CD8-positive, alpha-beta memory T cell (primary cell): ENCODE data around the gene CHKB. TPM values are rescaled to one million over a fixed set of nuclear protein-coding genes. Genes with fewer than 3 reads are reported as not detected.

Experiments used
- CTCF ChIA-PET: fragments of 350-600 bp; sonication (Branson Sonifier 250); formaldehyde crosslinking; loops from one replicate; lab custom pipeline; 2021; ENCODE audit warnings: antibody characterized with exemption; lab: Charles Lee
- POLR2A ChIA-PET: fragments of 350-600 bp; sonication (Branson Sonifier 250); formaldehyde crosslinking; loops from one replicate; lab custom pipeline; 2021; ENCODE audit warnings: antibody characterized with exemption; lab: Charles Lee
- DNase-seq, 5 donors: peaks; one replicate each; pipeline versions ENCODE4 v3.0.0 to v3.0.0-alpha.2; 2020 to 2022; ENCODE audit warnings: mixed read lengths in 1 of 5
- H3K27ac ChIP-seq: one replicate; pipeline ENCODE4 v1.7.0; 2013; ENCODE audit warnings: low read depth, mild to moderate bottlenecking, low read length, moderate library complexity
- H3K27me3 ChIP-seq: 2 replicates; pipeline ENCODE4 v1.7.0; 2013; ENCODE audit warnings: low read length, mild to moderate bottlenecking; ENCODE audit not compliant: insufficient read depth, poor library complexity, severe bottlenecking
- H3K36me3 ChIP-seq: 2 replicates; pipeline ENCODE4 v1.7.0; 2013; ENCODE audit warnings: mild to moderate bottlenecking, low read length, moderate library complexity; ENCODE audit not compliant: insufficient read depth
- H3K4me1 ChIP-seq: 2 replicates; pipeline ENCODE4 v1.7.0; 2013; ENCODE audit warnings: mild to moderate bottlenecking, low read length, moderate library complexity; ENCODE audit not compliant: insufficient read depth
- H3K4me3 ChIP-seq: 2 replicates; pipeline ENCODE4 v1.7.0; 2013; ENCODE audit warnings: mild to moderate bottlenecking, low read length
- H3K9me3 ChIP-seq: 2 replicates; pipeline ENCODE4 v1.7.0; 2013; ENCODE audit warnings: mild to moderate bottlenecking, low read length
- H3K27ac Mint-ChIP-seq, 8 donors: one replicate each; pipeline ENCODE4 v1.8.0; 2020 to 2021; ENCODE audit warnings: mixed read lengths in 8 of 8, mild to moderate bottlenecking in 6 of 8, inconsistent platforms in 3 of 8, moderate library complexity in 3 of 8
- H3K27me3 Mint-ChIP-seq, 2 donors: one replicate each; pipeline ENCODE4 v1.8.0; 2020 to 2021; ENCODE audit warnings: mixed read lengths in 2 of 2, mild to moderate bottlenecking in 1 of 2, moderate library complexity in 1 of 2
- H3K36me3 Mint-ChIP-seq, 3 donors: one replicate each; pipeline ENCODE4 v1.8.0; 2020 to 2021; ENCODE audit warnings: mixed read lengths in 3 of 3, inconsistent platforms in 1 of 3, mild to moderate bottlenecking in 1 of 3
- H3K4me1 Mint-ChIP-seq, 3 donors: one replicate each; pipeline ENCODE4 v1.8.0; 2020 to 2021; ENCODE audit warnings: mixed read lengths in 3 of 3, inconsistent platforms in 1 of 3, mild to moderate bottlenecking in 1 of 3
- H3K4me3 Mint-ChIP-seq, 7 donors: one replicate each; pipeline ENCODE4 v1.8.0; 2020 to 2021; ENCODE audit warnings: mixed read lengths in 7 of 7, mild to moderate bottlenecking in 6 of 7, moderate library complexity in 4 of 7, inconsistent platforms in 2 of 7
- H3K9me3 Mint-ChIP-seq, 5 donors: one replicate each; pipeline ENCODE4 v1.8.0; 2020 to 2022; ENCODE audit warnings: mixed read lengths in 5 of 5, mild to moderate bottlenecking in 3 of 5, moderate library complexity in 2 of 5, inconsistent platforms in 1 of 5
- polyA plus RNA-seq: library from polyadenylated mRNA; unstranded; fragments of 300-500 nt; fragmentation: Illumina TruSeq; gene quantifications from one replicate; pipeline ENCODE4 v1.2.3, GENCODE V29; 2021
- total RNA-seq, 2 experiments: library from RNA; stranded (reverse); gene quantifications; one replicate each; pipeline ENCODE4 v1.2.3, GENCODE V29; 2021

The CHKB gene
- total and polyA plus RNA-seq, 3 experiments from 2014 or later: 33.3 to 76.1 (median 72.1) TPM

DNA sequence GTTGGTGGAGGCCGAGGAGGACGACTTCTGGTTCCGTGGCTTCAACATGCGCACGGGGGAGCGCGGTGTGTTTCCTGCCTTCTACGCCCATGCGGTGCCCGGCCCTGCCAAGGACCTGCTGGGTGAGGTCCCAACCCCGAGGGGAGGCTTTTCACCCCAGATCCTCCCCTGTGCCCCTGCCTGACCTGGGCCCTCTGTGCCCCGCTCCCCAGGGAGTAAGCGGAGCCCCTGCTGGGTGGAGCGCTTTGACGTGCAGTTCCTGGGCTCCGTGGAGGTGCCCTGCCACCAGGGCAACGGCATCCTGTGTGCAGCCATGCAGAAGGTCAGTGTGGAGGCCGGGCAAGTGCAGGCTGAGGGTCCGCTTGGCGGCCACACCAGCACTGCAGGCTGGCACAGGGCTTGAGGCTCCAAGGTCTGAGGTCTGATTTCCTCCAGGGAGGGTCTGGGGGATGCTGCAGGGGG lies 23.0 kb upstream of the CHKB start:
- CTCF ChIA-PET: interaction anchor here (0.7 kb wide), 1 partner anchor 165 kb away, joined by 3 read pairs; no protein-coding TSS in a partner anchor
- H3K9me3 Mint-ChIP-seq: peaks cover 0 to 4% (median 2%) of the 10 kb centered on the region in 5 donors
- peaks cover 17% of the 10 kb centered on the region for H3K27me3 ChIP-seq

DNA sequence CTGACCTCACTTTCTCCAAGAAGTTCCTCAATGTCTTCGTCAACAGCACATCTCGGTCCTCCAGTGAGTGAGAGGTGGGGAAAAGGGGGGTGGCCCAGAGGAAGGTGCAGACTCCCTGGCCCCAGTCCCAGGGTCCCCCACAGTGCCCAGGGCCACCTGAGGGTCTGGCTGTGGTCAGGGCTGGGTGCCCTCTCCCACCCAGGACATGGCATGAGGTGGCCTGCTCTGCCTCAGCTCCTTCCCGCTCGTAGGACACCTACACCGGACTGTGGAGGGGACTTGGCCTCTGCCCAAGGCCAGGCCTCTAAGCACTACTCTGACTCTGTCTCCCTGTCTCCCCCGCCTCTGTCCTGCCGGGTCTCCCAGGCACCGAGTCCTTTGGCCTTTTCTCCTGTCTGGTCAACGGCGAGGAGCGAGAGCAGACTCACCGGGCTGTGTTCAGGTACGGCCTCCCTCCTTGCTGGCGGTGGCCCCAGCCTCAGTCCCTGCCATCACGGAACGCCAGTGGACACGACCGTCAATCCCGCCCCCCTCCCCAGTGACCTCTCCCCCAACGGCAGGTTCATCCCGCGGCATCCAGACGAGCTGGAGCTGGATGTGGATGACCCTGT lies 22.5 kb upstream of the CHKB start:
- Mint-ChIP-seq H3K9me3 (peaks cover 0 to 4% (median 2%) of the 10 kb centered on the region in 5 donors), H3K36me3 (peaks cover 0 to 8% (median 0%) of the 10 kb centered on the region in 3 donors), H3K4me3 (no peak overlapping the region), H3K27me3 (peaks cover 38 to 48% of the 10 kb centered on the region in 2 donors), H3K4me1 (peaks cover 5 to 15% (median 11%) of the 10 kb centered on the region in 3 donors), H3K27ac (no peak overlapping the region)
- DNase-seq: no peak
- H3K27me3 ChIP-seq: peaks cover 17% of the 10 kb centered on the region
- no peaks in the 10 kb centered on the region for H3K36me3 ChIP-seq
- ChIA-PET POLR2A (no interaction called here), CTCF (interaction anchor here (0.7 kb wide), 1 partner anchor 165 kb away, joined by 3 read pairs; no protein-coding TSS in a partner anchor)
- no peaks in the 10 kb centered on the region for H3K4me1 ChIP-seq
- H3K9me3 ChIP-seq: no peaks in the 10 kb centered on the region
- no peak overlapping the region for H3K27ac ChIP-seq
- no peak overlapping the region for H3K4me3 ChIP-seq

More for the DNA sequence above, 23.0 kb upstream of the CHKB start:
- Histone ChIP-seq H3K9me3 (no peaks in the 10 kb centered on the region), H3K4me1 (no peaks in the 10 kb centered on the region), H3K27ac (no peak overlapping the region), H3K4me3 (no peak overlapping the region), H3K36me3 (no peaks in the 10 kb centered on the region)
- POLR2A ChIA-PET: no interaction called here
- Mint-ChIP-seq H3K36me3 (peaks cover 0 to 8% (median 0%) of the 10 kb centered on the region in 3 donors), H3K27ac (no peak overlapping the region), H3K4me3 (no peak overlapping the region), H3K27me3 (peaks cover 41 to 53% of the 10 kb centered on the region in 2 donors), H3K4me1 (peaks cover 5 to 15% (median 11%) of the 10 kb centered on the region in 3 donors)
- no peak for DNase-seq

DNA sequence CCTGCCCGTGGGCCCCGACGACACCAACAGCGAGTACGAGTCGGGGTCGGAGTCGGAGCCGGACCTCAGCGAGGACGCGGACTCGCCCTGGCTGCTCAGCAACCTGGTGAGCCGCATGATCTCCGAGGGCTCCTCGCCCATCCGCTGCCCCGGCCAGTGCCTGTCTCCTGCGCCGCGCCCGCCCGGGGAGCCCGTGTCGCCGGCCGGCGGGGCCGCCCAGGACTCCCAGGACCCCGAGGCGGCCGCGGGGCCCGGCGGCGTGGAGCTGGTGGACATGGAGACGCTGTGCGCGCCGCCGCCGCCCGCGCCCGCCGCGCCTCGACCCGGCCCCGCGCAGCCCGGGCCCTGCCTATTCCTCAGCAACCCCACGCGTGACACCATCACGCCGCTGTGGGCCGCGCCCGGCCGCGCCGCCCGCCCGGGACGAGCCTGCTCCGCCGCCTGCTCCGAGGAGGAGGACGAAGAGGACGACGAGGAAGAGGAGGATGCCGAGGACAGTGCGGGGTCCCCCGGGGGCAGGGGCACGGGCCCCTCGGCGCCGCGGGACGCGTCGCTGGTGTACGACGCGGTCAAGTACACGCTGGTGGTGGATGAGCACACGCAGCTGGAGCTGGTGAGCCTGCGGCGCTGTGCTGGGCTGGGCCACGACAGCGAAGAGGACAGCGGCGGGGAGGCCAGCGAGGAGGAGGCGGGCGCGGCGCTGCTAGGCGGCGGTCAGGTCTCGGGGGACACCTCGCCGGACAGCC lies 21.8 kb upstream of the CHKB start:
- H3K4me3 ChIP-seq: no peak overlapping the region
- POLR2A ChIA-PET: no interaction called here

DNA sequence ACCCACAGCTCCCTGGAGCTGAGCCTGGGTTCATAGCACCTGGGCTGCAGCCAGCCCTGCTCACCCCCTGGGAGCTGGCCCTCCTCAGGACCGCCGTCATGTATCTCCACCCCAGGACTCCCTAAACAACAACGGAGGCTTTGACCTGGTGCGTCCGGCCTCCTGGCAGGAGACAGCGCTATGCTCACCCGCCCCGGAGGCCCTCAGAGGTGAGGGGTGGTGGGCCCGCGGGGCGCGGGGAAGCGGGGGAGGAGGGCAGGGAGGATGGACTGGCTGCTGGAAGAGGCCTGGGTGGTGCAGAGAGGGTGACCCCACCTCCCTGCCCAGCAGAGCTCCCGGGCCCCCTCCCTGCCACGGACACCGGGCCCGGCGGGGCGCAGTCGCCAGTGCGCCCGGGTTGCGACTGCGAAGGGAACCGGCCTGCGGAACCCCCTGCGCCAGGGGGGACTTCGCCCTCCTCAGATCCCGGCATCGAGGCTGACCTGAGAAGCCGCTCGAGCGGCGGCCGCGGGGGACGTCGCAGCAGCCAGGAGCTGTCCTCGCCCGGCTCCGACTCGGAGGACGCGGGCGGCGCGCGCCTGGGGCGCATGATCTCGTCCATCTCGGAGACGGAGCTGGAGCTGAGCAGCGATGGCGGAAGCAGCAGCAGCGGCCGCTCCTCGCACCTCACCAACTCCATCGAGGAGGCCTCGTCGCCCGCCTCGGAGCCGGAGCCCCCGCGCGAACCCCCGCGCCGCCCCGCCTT lies 21.0 kb upstream of the CHKB start:
- POLR2A ChIA-PET: no interaction called here

More for the DNA sequence above, 21.8 kb upstream of the CHKB start:
- Mint-ChIP-seq H3K36me3 (peaks cover 0 to 8% (median 0%) of the 10 kb centered on the region in 3 donors), H3K4me3 (no peak overlapping the region), H3K27me3 (peaks cover 42 to 48% of the 10 kb centered on the region in 2 donors), H3K9me3 (peaks cover 0 to 4% (median 2%) of the 10 kb centered on the region in 5 donors), H3K27ac (no peak overlapping the region), H3K4me1 (peaks cover 5 to 21% (median 14%) of the 10 kb centered on the region in 3 donors)
- DNase-seq: no peak
- H3K36me3 ChIP-seq: no peaks in the 10 kb centered on the region
- no peak overlapping the region for H3K27ac ChIP-seq
- H3K9me3 ChIP-seq: no peaks in the 10 kb centered on the region
- peaks cover 23% of the 10 kb centered on the region for H3K27me3 ChIP-seq
- H3K4me1 ChIP-seq: no peaks in the 10 kb centered on the region
- CTCF ChIA-PET: no interaction called here

DNA sequence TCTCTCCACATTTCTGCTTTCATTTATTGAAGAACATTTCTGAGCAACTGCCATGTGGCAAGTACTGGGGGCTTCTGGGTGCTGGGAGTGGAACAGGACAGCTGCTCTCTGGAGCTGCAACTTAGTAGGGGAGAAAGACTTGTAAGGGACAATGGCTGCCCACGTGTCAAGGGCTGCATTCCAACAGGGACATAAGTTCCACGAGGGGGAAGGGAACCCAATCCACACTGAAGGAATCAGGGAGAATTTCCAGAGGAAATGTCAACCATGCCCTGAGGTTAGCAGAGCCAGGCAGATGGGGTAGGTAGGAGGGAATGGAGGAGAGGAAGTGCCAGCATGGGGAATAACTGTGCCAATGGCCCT lies 19.7 kb upstream of the CHKB start:
- DNase-seq: no peak
- Mint-ChIP-seq H3K27ac (no peak overlapping the region), H3K4me3 (peak overlapping the region; percentile 5 to 84 (median 74)), H3K27me3 (peaks cover 42 to 44% of the 10 kb centered on the region in 2 donors), H3K9me3 (peaks cover 0 to 4% (median 2%) of the 10 kb centered on the region in 5 donors), H3K4me1 (peaks cover 5 to 21% (median 14%) of the 10 kb centered on the region in 3 donors), H3K36me3 (peaks cover 1 to 10% (median 2%) of the 10 kb centered on the region in 3 donors)
- no peaks in the 10 kb centered on the region for H3K4me1 ChIP-seq
- H3K36me3 ChIP-seq: no peaks in the 10 kb centered on the region
- H3K27me3 ChIP-seq: peaks cover 23% of the 10 kb centered on the region
- no peaks in the 10 kb centered on the region for H3K9me3 ChIP-seq
- ChIA-PET POLR2A (no interaction called here), CTCF (no interaction called here)
- no peak overlapping the region for H3K4me3 ChIP-seq
- H3K27ac ChIP-seq: no peak overlapping the region

More for the DNA sequence above, 21.0 kb upstream of the CHKB start:
- Mint-ChIP-seq H3K4me1 (peaks cover 5 to 21% (median 14%) of the 10 kb centered on the region in 3 donors), H3K4me3 (no peak overlapping the region), H3K27ac (no peak overlapping the region), H3K36me3 (peaks cover 0 to 8% (median 0%) of the 10 kb centered on the region in 3 donors), H3K27me3 (peaks cover 40 to 45% of the 10 kb centered on the region in 2 donors), H3K9me3 (peaks cover 0 to 4% (median 2%) of the 10 kb centered on the region in 5 donors)
- no peaks in the 10 kb centered on the region for H3K4me1 ChIP-seq
- no peak for DNase-seq
- no peaks in the 10 kb centered on the region for H3K9me3 ChIP-seq
- no peak overlapping the region for H3K4me3 ChIP-seq
- no peaks in the 10 kb centered on the region for H3K36me3 ChIP-seq
- CTCF ChIA-PET: no interaction called here
- peaks cover 23% of the 10 kb centered on the region for H3K27me3 ChIP-seq
- no peak overlapping the region for H3K27ac ChIP-seq

DNA sequence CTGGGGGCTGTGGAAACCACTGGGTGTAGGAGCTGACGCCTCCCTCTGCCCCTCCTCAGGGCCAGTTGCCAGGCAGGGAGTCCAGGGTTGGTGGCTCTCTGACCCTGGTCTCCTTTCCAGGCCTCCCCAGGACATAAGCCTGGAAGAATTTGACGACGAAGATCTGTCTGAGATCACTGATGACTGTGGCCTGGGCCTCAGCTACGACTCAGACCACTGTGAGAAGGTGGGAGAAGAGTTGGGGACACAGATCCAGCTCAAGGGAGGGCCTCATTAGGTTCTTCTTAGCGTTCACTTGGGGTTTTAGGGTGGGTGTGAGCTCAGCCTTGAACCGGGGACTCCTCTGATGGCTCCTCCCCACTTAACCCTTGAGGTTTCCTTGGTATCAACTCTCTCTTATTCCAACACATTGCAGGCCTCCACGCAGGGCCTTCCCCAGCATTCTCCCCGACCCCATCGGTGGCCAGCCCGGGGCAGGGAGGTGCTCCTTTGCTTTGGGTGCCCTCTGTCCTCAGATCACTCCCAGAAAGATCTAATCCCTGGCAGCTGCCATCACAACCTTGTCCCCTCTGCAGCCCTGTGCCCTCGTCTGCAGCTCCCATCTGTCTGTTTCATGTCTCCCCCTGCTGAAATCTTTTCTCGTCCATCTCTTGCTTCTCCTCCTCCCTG lies 19.2 kb upstream of the CHKB start:
- H3K9me3 Mint-ChIP-seq: peaks cover 0 to 4% (median 2%) of the 10 kb centered on the region in 5 donors
- no peak for DNase-seq
- H3K27ac Mint-ChIP-seq: peak overlapping the region in 2 of 8 donors; percentile 29 to 31
- no peaks in the 10 kb centered on the region for H3K4me1 ChIP-seq
- H3K4me3 ChIP-seq: no peak overlapping the region
- H3K4me3 Mint-ChIP-seq: peak overlapping the region; percentile 63 to 85 (median 74)
- peaks cover 23% of the 10 kb centered on the region for H3K27me3 ChIP-seq
- peaks cover 1 to 15% (median 4%) of the 10 kb centered on the region in 3 donors for H3K36me3 Mint-ChIP-seq
- ChIA-PET POLR2A (interaction anchor here (0.6 kb wide), 1 partner anchor 39 kb away, joined by 3 read pairs; no protein-coding TSS in a partner anchor), CTCF (no interaction called here)
- no peaks in the 10 kb centered on the region for H3K9me3 ChIP-seq
- H3K27me3 Mint-ChIP-seq: peaks cover 40 to 43% of the 10 kb centered on the region in 2 donors
- no peak overlapping the region for H3K27ac ChIP-seq
- H3K36me3 ChIP-seq: no peaks in the 10 kb centered on the region
- H3K4me1 Mint-ChIP-seq: peaks cover 5 to 21% (median 14%) of the 10 kb centered on the region in 3 donors

DNA sequence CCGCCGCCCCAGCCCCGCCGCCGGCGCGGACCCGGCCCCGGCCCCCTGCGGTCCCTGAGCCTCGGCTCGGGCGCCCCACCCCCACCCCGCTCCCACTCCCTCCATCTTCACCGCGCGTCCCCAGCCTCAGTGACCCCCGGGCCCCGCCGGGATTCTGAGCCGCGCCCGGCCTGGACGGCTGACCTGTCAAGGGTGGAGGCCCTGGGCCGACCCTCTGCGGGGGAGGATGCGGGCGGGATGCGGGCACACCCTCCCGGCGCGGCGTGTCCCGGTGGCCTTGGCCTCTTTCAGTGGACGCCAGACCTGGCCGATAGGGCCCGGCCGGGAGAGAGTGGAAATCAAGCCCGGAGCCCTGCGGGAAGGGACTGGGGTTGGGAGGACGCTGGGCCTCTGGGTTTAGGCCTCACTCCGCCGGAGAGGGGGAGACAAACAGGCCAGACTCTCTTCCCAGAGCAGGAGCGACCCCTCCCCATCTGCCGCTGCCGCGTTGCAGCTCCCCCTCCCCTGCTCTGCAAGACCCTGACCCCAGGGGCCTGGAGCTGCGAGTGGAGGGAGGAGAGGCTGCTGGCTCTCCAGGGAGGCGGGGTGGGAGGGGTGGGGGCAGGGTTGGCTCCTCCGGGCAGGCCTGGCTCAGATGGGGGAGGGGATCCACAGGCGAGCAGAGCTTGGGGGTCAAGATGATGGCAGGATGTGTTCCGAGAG lies 18.5 kb upstream of the CHKB start:
- Mint-ChIP-seq H3K27ac (no peak overlapping the region), H3K4me1 (peaks cover 5 to 21% (median 14%) of the 10 kb centered on the region in 3 donors), H3K4me3 (peak overlapping the region in 6 of 7 donors; percentile 65 to 85 (median 77)), H3K36me3 (peaks cover 1 to 18% (median 5%) of the 10 kb centered on the region in 3 donors), H3K9me3 (peaks cover 0 to 4% (median 2%) of the 10 kb centered on the region in 5 donors), H3K27me3 (peaks cover 38 to 39% of the 10 kb centered on the region in 2 donors)
- Histone ChIP-seq H3K4me1 (no peaks in the 10 kb centered on the region), H3K4me3 (no peak overlapping the region), H3K9me3 (no peaks in the 10 kb centered on the region), H3K36me3 (no peaks in the 10 kb centered on the region), H3K27ac (no peak overlapping the region), H3K27me3 (peaks cover 23% of the 10 kb centered on the region)
- ChIA-PET POLR2A (interaction anchor here (0.6 kb wide), 1 partner anchor 38 kb away, joined by 3 read pairs; no protein-coding TSS in a partner anchor), CTCF (no interaction called here)
- DNase-seq: no peak
